HepG2 (cell line): ENCODE data around the gene TNRC18. TPM values are rescaled to one million over a fixed set of nuclear protein-coding genes. Genes with fewer than 3 reads are reported as not detected.

Experiments used
- FOXA1 ChIP-seq, 2 experiments: fragments of 450-650 bp in 1 of 2; sonication (generic) in 1 of 2; formaldehyde crosslinking in 1 of 2; IDR thresholded peaks; 2 replicates each; pipeline versions ENCODE4 v1.4.0 to v1.6.1; 2016 to 2020; ENCODE audit warnings: missing genetic modification reagents in 1 of 2
- KDM5A ChIP-seq: fragments of 200-600 bp; sonication (generic); IDR thresholded peaks from 2 replicates; pipeline ENCODE4 v1.7.0; 2018; ENCODE audit warnings: antibody characterized with exemption, mild to moderate bottlenecking, low read length, borderline replicate concordance
- LCORL ChIP-seq, 2 experiments: fragments of 450-650 bp in 1 of 2; sonication (generic) in 1 of 2; formaldehyde crosslinking in 1 of 2; IDR thresholded peaks; 2 replicates each; pipeline versions ENCODE4 v1.5.0 to v1.6.1; 2017 to 2020; ENCODE audit warnings: antibody characterized with exemption in 1 of 2, missing genetic modification reagents in 1 of 2
- RAD51 ChIP-seq: fragments of 450-650 bp; IDR thresholded peaks from 2 replicates; pipeline ENCODE4 v1.6.1; 2016; ENCODE audit warnings: borderline replicate concordance
- USF2 ChIP-seq, 2 experiments: sonication (generic) in 1 of 2; formaldehyde crosslinking in 1 of 2; IDR thresholded peaks; 2 replicates each; pipeline versions ENCODE4 v1.5.1 to v1.6.1; 2011 to 2020; ENCODE audit warnings: borderline replicate concordance in 1 of 2, low read depth in 1 of 2, low read length in 1 of 2, mild to moderate bottlenecking in 1 of 2, missing genetic modification reagents in 1 of 2, moderate library complexity in 1 of 2
- ZBTB7B ChIP-seq: sonication (generic); formaldehyde crosslinking; IDR thresholded peaks from 2 replicates; pipeline ENCODE4 v1.4.0; 2020; ENCODE audit warnings: missing genetic modification reagents
- ZC3H4 ChIP-seq: sonication (generic); formaldehyde crosslinking; IDR thresholded peaks from 2 replicates; pipeline ENCODE4 v1.4.0; 2020; ENCODE audit warnings: missing genetic modification reagents, borderline replicate concordance
- ZNF3 ChIP-seq: IDR thresholded peaks from 2 replicates; pipeline ENCODE4 v1.7.0; 2017; ENCODE audit warnings: inconsistent platforms
- ZNF451 ChIP-seq: sonication (generic); formaldehyde crosslinking; IDR thresholded peaks from 2 replicates; pipeline ENCODE4 v1.5.0; 2020; ENCODE audit warnings: mild to moderate bottlenecking, missing genetic modification reagents
- ZNF550 ChIP-seq: sonication (generic); formaldehyde crosslinking; IDR thresholded peaks from 2 replicates; pipeline ENCODE4 v1.4.0; 2020; ENCODE audit warnings: mild to moderate bottlenecking, missing genetic modification reagents, borderline replicate concordance
- ZNF616 ChIP-seq: sonication (generic); formaldehyde crosslinking; IDR thresholded peaks from 2 replicates; pipeline ENCODE4 v1.5.0; 2020; ENCODE audit warnings: low read depth, mild to moderate bottlenecking, missing genetic modification reagents
- ZNF775 ChIP-seq: sonication (generic); formaldehyde crosslinking; IDR thresholded peaks from 2 replicates; pipeline ENCODE4 v1.4.0; 2020; ENCODE audit warnings: missing genetic modification reagents, mild to moderate bottlenecking, moderate library complexity, borderline replicate concordance
- polyA plus RNA-seq, 8 experiments: library from polyadenylated mRNA; depleted of rRNA in 3 of 8; stranded (reverse) in 7 of 8; unstranded in 1 of 8; fragments of >200 nt; fragmentation: Illumina TruSeq in 4 of 8; extraction: Trizol in 4 of 8; gene quantifications; 2 replicates each; pipeline versions ENCODE4 v1.2.1 to v1.2.3, GENCODE V29; 2011 to 2016; ENCODE audit warnings: low read depth in 4 of 8, missing spikeins in 1 of 8, mixed read lengths in 1 of 8; ENCODE audit not compliant: insufficient read depth in 1 of 8
- total RNA-seq, 5 experiments: library from RNA; depleted of rRNA; stranded (reverse); fragments of >200 nt; fragmentation: Illumina TruSeq; extraction: Trizol; gene quantifications; 2 replicates each; pipeline ENCODE4 v1.2.3, GENCODE V29; 2016; ENCODE audit warnings: low read depth in 1 of 5
- TF ChIP-seq, protein P1 (sequence below): sonication (generic); formaldehyde crosslinking; IDR thresholded peaks from 2 replicates; pipeline ENCODE4 v1.4.0; 2020; ENCODE audit warnings: missing genetic modification reagents
- TF ChIP-seq, protein P2 (sequence below): IDR thresholded peaks from 2 replicates; pipeline ENCODE4 v1.6.1; 2016; ENCODE audit warnings: mild to moderate bottlenecking, missing biosample characterization, missing genetic modification reagents
- TF ChIP-seq, protein P3 (sequence below): IDR thresholded peaks from 2 replicates; pipeline ENCODE4 v1.6.1; 2016; ENCODE audit warnings: missing compliant biosample characterization, missing genetic modification reagents, borderline replicate concordance
- TF ChIP-seq, protein P4 (sequence below): sonication (generic); formaldehyde crosslinking; IDR thresholded peaks from 2 replicates; pipeline ENCODE4 v1.5.0; 2020; ENCODE audit warnings: mild to moderate bottlenecking, missing genetic modification reagents, borderline replicate concordance

Gene TNRC18
- total and polyA plus RNA-seq, 2 of the 13 experiments (the other 11 are each of a cell fraction or from before 2014, with no cell fraction given) = 11.7 to 17.4 TPM

- TF ChIP-seq, protein P1, sequence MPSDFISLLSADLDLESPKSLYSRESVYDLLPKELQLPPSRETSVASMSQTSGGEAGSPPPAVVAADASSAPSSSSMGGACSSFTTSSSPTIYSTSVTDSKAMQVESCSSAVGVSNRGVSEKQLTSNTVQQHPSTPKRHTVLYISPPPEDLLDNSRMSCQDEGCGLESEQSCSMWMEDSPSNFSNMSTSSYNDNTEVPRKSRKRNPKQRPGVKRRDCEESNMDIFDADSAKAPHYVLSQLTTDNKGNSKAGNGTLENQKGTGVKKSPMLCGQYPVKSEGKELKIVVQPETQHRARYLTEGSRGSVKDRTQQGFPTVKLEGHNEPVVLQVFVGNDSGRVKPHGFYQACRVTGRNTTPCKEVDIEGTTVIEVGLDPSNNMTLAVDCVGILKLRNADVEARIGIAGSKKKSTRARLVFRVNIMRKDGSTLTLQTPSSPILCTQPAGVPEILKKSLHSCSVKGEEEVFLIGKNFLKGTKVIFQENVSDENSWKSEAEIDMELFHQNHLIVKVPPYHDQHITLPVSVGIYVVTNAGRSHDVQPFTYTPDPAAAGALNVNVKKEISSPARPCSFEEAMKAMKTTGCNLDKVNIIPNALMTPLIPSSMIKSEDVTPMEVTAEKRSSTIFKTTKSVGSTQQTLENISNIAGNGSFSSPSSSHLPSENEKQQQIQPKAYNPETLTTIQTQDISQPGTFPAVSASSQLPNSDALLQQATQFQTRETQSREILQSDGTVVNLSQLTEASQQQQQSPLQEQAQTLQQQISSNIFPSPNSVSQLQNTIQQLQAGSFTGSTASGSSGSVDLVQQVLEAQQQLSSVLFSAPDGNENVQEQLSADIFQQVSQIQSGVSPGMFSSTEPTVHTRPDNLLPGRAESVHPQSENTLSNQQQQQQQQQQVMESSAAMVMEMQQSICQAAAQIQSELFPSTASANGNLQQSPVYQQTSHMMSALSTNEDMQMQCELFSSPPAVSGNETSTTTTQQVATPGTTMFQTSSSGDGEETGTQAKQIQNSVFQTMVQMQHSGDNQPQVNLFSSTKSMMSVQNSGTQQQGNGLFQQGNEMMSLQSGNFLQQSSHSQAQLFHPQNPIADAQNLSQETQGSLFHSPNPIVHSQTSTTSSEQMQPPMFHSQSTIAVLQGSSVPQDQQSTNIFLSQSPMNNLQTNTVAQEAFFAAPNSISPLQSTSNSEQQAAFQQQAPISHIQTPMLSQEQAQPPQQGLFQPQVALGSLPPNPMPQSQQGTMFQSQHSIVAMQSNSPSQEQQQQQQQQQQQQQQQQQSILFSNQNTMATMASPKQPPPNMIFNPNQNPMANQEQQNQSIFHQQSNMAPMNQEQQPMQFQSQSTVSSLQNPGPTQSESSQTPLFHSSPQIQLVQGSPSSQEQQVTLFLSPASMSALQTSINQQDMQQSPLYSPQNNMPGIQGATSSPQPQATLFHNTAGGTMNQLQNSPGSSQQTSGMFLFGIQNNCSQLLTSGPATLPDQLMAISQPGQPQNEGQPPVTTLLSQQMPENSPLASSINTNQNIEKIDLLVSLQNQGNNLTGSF (CRISPR knock-in tag) = no peak
- no peak for TF ChIP-seq ZNF451 (CRISPR knock-in tag)
- TF ChIP-seq ZBTB7B (CRISPR knock-in tag) = peak; percentile 80
- no peak for TF ChIP-seq RAD51
- TF ChIP-seq ZNF550 = no peak
- TF ChIP-seq ZC3H4 (CRISPR knock-in tag) = peak; percentile 84
- TF ChIP-seq ZNF775 = no peak
- TF ChIP-seq ZNF3 (CRISPR knock-in tag) = no peak
- TF ChIP-seq KDM5A = peak; percentile 16; the same call in 1 of the 2 replicates
- TF ChIP-seq FOXA1 (IDR thresholded peaks at IDR 0.05) = no peak
- TF ChIP-seq FOXA1 (CRISPR knock-in tag; IDR thresholded peaks at IDR 0.05) = peak; percentile 84
- no peak for TF ChIP-seq LCORL (IDR thresholded peaks at IDR 0.05)
- TF ChIP-seq LCORL (CRISPR knock-in tag; IDR thresholded peaks at IDR 0.05) = no peak
- TF ChIP-seq, protein P2, sequence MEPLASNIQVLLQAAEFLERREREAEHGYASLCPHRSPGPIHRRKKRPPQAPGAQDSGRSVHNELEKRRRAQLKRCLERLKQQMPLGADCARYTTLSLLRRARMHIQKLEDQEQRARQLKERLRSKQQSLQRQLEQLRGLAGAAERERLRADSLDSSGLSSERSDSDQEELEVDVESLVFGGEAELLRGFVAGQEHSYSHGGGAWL (CRISPR knock-in tag) = no peak; the same call in 1 of the 2 replicates
- TF ChIP-seq ZNF616 = no peak
- TF ChIP-seq, protein P3, sequence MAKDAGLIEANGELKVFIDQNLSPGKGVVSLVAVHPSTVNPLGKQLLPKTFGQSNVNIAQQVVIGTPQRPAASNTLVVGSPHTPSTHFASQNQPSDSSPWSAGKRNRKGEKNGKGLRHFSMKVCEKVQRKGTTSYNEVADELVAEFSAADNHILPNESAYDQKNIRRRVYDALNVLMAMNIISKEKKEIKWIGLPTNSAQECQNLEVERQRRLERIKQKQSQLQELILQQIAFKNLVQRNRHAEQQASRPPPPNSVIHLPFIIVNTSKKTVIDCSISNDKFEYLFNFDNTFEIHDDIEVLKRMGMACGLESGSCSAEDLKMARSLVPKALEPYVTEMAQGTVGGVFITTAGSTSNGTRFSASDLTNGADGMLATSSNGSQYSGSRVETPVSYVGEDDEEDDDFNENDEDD (CRISPR knock-in tag) = no peak
- no peak for TF ChIP-seq USF2 (IDR thresholded peaks at IDR 0.05; ENCODE audit: low read depth, low read length)
- no peak for TF ChIP-seq USF2 (CRISPR knock-in tag; IDR thresholded peaks at IDR 0.05; ENCODE audit: borderline replicate concordance)
- TF ChIP-seq, protein P4, sequence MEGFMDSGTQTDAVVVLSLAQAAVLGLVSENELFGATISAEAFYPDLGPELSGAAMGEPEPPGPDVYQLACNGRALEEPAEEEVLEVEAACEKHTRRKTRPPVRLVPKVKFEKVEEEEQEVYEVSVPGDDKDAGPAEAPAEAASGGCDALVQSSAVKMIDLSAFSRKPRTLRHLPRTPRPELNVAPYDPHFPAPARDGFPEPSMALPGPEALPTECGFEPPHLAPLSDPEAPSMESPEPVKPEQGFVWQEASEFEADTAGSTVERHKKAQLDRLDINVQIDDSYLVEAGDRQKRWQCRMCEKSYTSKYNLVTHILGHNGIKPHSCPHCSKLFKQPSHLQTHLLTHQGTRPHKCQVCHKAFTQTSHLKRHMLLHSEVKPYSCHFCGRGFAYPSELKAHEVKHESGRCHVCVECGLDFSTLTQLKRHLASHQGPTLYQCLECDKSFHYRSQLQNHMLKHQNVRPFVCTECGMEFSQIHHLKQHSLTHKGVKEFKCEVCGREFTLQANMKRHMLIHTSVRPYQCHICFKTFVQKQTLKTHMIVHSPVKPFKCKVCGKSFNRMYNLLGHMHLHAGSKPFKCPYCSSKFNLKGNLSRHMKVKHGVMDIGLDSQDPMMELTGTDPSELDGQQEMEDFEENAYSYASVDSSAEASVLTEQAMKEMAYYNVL = no peak
Observed at GRCh38 chr7:5423976-5424748, 528 bp upstream of the TNRC18 start (continued).
